ENCODE data around the gene PTPRCAP. TPM values are rescaled to one million over a fixed set of nuclear protein-coding genes. Genes with fewer than 3 reads are reported as not detected.

The PTPRCAP gene
- total and polyA plus RNA-seq, 9 of the 15 experiments (the other 6 are each of a cell fraction or from before 2014, with no cell fraction given): 0.22 to 2.0 (median 1.1) TPM; not detected in 4

GRCh38 chr11:67438158-67438902, 848 bp upstream of the PTPRCAP start (continued):
- TF ChIP-seq PREB (CRISPR knock-in tag; IDR thresholded peaks at IDR 0.05): no peak
- TF ChIP-seq E2F5 (CRISPR knock-in tag; IDR thresholded peaks at IDR 0.05): no peak
- no peak for TF ChIP-seq DIDO1 (tag; IDR thresholded peaks at IDR 0.05; ENCODE audit: low read depth)
- peak; percentile 24; the same call in 1 of the 2 replicates for TF ChIP-seq POLR2A (conservative IDR thresholded peaks at IDR 0.05)
- TF ChIP-seq FOXM1 (IDR thresholded peaks at IDR 0.05; ENCODE audit: low read depth): no peak
- TF ChIP-seq FOXM1 (CRISPR knock-in tag; IDR thresholded peaks at IDR 0.05; ENCODE audit: low read depth): no peak
- no peak for TF ChIP-seq DMBX1 (CRISPR knock-in tag; IDR thresholded peaks at IDR 0.05; ENCODE audit: borderline replicate concordance)
- no peak for TF ChIP-seq KAT8 (IDR thresholded peaks at IDR 0.05; ENCODE audit: low read depth)
- TF ChIP-seq ZNF551 (CRISPR knock-in tag; IDR thresholded peaks at IDR 0.05): no peak
- peak; percentile 69 for TF ChIP-seq RBFOX2 (IDR thresholded peaks at IDR 0.05; ENCODE audit: low read depth, low read length)
- TF ChIP-seq ZFP36 (IDR thresholded peaks at IDR 0.05; ENCODE audit: low read depth, low read length, partially characterized antibody): peak; percentile 17
- TF ChIP-seq ZNF79 (CRISPR knock-in tag; IDR thresholded peaks at IDR 0.05; ENCODE audit: low read depth): no peak
- no peak for TF ChIP-seq MCM3 (IDR thresholded peaks at IDR 0.05)
- TF ChIP-seq POLR2G (IDR thresholded peaks at IDR 0.05; ENCODE audit: low read depth, low read length): peak; percentile 74
- TF ChIP-seq ZFP1 (CRISPR knock-in tag; IDR thresholded peaks at IDR 0.05): no peak
- no peak for TF ChIP-seq HMBOX1 (IDR thresholded peaks at IDR 0.05)
- peak; percentile 92 for TF ChIP-seq ZBTB33 (CRISPR knock-in tag; IDR thresholded peaks at IDR 0.05)
- TF ChIP-seq ZNF518B (CRISPR knock-in tag; IDR thresholded peaks at IDR 0.05): no peak
- TF ChIP-seq TCF7 (IDR thresholded peaks at IDR 0.05; ENCODE audit: borderline replicate concordance): no peak
- TF ChIP-seq PTBP1 (IDR thresholded peaks at IDR 0.05; ENCODE audit: low read depth, low read length): no peak
- TF ChIP-seq ZNF133 (CRISPR knock-in tag; IDR thresholded peaks at IDR 0.05): no peak
